GM23338 (cell line): Measurements from ENCODE around the gene TRABD2A.

Source experiments
- CREB1 ChIP-seq: fragments of 250-450 bp; sonication (Bioruptor Pico); IDR thresholded peaks from 2 replicates; pipeline ENCODE4 v1.5.0; 2020; ENCODE audit warnings: low read depth, mild to moderate bottlenecking, moderate library complexity
- EZH2 ChIP-seq: fragments of 200-600 bp; sonication (generic); IDR thresholded peaks from one replicate; pipeline ENCODE4 v1.8.0; 2017; ENCODE audit warnings: antibody characterized with exemption, mild to moderate bottlenecking, low read depth; ENCODE audit not compliant: unreplicated experiment
- JUNB ChIP-seq: IDR thresholded peaks from one replicate; pipeline ENCODE4 v1.6.1; 2016; ENCODE audit warnings: antibody characterized with exemption; ENCODE audit not compliant: unreplicated experiment
- NANOG ChIP-seq: IDR thresholded peaks from 2 replicates; pipeline ENCODE4 v1.6.1; 2016; ENCODE audit warnings: antibody characterized with exemption, borderline replicate concordance
- POLR2AphosphoS5 ChIP-seq: IDR thresholded peaks from 2 replicates; pipeline ENCODE4 v1.6.1; 2016; ENCODE audit warnings: antibody characterized with exemption, low read depth
- REST ChIP-seq: IDR thresholded peaks from one replicate; pipeline ENCODE4 v1.6.1; 2018; ENCODE audit warnings: antibody characterized with exemption; ENCODE audit not compliant: unreplicated experiment
- ZNF114 ChIP-seq: fragments of 250-450 bp; sonication (Bioruptor Pico); IDR thresholded peaks from 2 replicates; pipeline ENCODE4 v1.5.0; 2020; ENCODE audit warnings: mild to moderate bottlenecking, moderate library complexity
- TF ChIP-seq, protein P1 (sequence below), 2 experiments: fragments of 200-600 bp in 1 of 2; sonication (generic) in 1 of 2; conservative IDR thresholded peaks; 2 replicates each; pipeline versions ENCODE4 v1.5.1 to v1.6.1; 2016 to 2017; ENCODE audit warnings: antibody characterized with exemption in 2 of 2, low read depth in 2 of 2, mild to moderate bottlenecking in 2 of 2, moderate library complexity in 1 of 2

- no peak for TF ChIP-seq POLR2AphosphoS5
- TF ChIP-seq, protein P1, sequence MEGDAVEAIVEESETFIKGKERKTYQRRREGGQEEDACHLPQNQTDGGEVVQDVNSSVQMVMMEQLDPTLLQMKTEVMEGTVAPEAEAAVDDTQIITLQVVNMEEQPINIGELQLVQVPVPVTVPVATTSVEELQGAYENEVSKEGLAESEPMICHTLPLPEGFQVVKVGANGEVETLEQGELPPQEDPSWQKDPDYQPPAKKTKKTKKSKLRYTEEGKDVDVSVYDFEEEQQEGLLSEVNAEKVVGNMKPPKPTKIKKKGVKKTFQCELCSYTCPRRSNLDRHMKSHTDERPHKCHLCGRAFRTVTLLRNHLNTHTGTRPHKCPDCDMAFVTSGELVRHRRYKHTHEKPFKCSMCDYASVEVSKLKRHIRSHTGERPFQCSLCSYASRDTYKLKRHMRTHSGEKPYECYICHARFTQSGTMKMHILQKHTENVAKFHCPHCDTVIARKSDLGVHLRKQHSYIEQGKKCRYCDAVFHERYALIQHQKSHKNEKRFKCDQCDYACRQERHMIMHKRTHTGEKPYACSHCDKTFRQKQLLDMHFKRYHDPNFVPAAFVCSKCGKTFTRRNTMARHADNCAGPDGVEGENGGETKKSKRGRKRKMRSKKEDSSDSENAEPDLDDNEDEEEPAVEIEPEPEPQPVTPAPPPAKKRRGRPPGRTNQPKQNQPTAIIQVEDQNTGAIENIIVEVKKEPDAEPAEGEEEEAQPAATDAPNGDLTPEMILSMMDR (conservative IDR thresholded peaks at IDR 0.05; ENCODE audit: low read depth in 2 of 2): no peak
- TF ChIP-seq EZH2: no peak
- TF ChIP-seq REST: no peak
- TF ChIP-seq NANOG: no peak
- TF ChIP-seq CREB1 (CRISPR knock-in tag): no peak
- no peak for TF ChIP-seq ZNF114 (CRISPR knock-in tag)
- no peak for TF ChIP-seq JUNB
These were observed 28.2 kb upstream of the TRABD2A start for GRCh38 chr2:84908948-84909713.
